Nephron progenitor cell (in vitro differentiated cells): ENCODE measurements around the gene RIMBP2.

Source experiments
- DNase-seq: peaks from one replicate; pipeline ENCODE4 v3.0.0; 2021
- H3K27ac Mint-ChIP-seq: 2 replicates; pipeline ENCODE4 v1.8.0; 2021; ENCODE audit warnings: mild to moderate bottlenecking, moderate library complexity, mixed read lengths
- H3K27me3 Mint-ChIP-seq: 2 replicates; pipeline ENCODE4 v1.8.0; 2021; ENCODE audit warnings: mild to moderate bottlenecking, low read depth, mixed read lengths; ENCODE audit not compliant: poor library complexity
- H3K36me3 Mint-ChIP-seq: 2 replicates; pipeline ENCODE4 v1.8.0; 2021; ENCODE audit warnings: low read depth, mixed read lengths
- H3K4me1 Mint-ChIP-seq: 2 replicates; pipeline ENCODE4 v1.8.0; 2021; ENCODE audit warnings: mixed read lengths
- H3K4me3 Mint-ChIP-seq: 2 replicates; pipeline ENCODE4 v1.8.0; 2021; ENCODE audit warnings: mild to moderate bottlenecking, moderate library complexity, mixed read lengths
- H3K9me3 Mint-ChIP-seq: 2 replicates; pipeline ENCODE4 v1.8.0; 2021; ENCODE audit warnings: mild to moderate bottlenecking, moderate library complexity, mixed read lengths
- CTCF ChIP-seq: fragments of 200-600 bp; sonication (generic); IDR thresholded peaks from 2 replicates; pipeline ENCODE4 v1.5.0; 2021; ENCODE audit warnings: antibody characterized with exemption

The RIMBP2 gene

GRCh38 chr12:130572553-130572952, 143.5 kb downstream of the RIMBP2 start:
- no peak for DNase-seq
- no peaks in the 10 kb centered on the region for H3K36me3 Mint-ChIP-seq
- peak overlapping the region; percentile 16 for H3K27ac Mint-ChIP-seq
- H3K4me3 Mint-ChIP-seq = no peak overlapping the region
- H3K4me1 Mint-ChIP-seq = peaks cover 15% of the 10 kb centered on the region
- peaks cover 3% of the 10 kb centered on the region for H3K27me3 Mint-ChIP-seq
- TF ChIP-seq CTCF = no peak
- no peaks in the 10 kb centered on the region for H3K9me3 Mint-ChIP-seq

- H3K27me3 Mint-ChIP-seq = peaks cover 3% of the 10 kb centered on the region
- H3K4me3 Mint-ChIP-seq = no peak overlapping the region
- no peak overlapping the region for H3K27ac Mint-ChIP-seq
- H3K36me3 Mint-ChIP-seq = no peaks in the 10 kb centered on the region
- peaks cover 15% of the 10 kb centered on the region for H3K4me1 Mint-ChIP-seq
- DNase-seq = no peak
- H3K9me3 Mint-ChIP-seq = no peaks in the 10 kb centered on the region
- TF ChIP-seq CTCF = no peak
Observed at GRCh38 chr12:130571734-130572133, 144.4 kb downstream of the RIMBP2 start.

GRCh38 chr12:130571089-130571488, 145.0 kb downstream of the RIMBP2 start:
- Mint-ChIP-seq H3K36me3 (no peaks in the 10 kb centered on the region), H3K9me3 (peaks cover 3% of the 10 kb centered on the region), H3K4me1 (peaks cover 15% of the 10 kb centered on the region), H3K27me3 (peaks cover 3% of the 10 kb centered on the region), H3K27ac (no peak overlapping the region), H3K4me3 (no peak overlapping the region)
- DNase-seq = no peak
- TF ChIP-seq CTCF = no peak

- no peak for DNase-seq
- peaks cover 5% of the 10 kb centered on the region for H3K36me3 Mint-ChIP-seq
- no peak for TF ChIP-seq CTCF
- peaks cover 16% of the 10 kb centered on the region for H3K9me3 Mint-ChIP-seq
- H3K27me3 Mint-ChIP-seq = peaks cover 3% of the 10 kb centered on the region
- H3K27ac Mint-ChIP-seq = peak overlapping the region; percentile 61
- peaks cover 15% of the 10 kb centered on the region for H3K4me1 Mint-ChIP-seq
- H3K4me3 Mint-ChIP-seq = no peak overlapping the region
Observed at GRCh38 chr12:130569521-130569920, 146.6 kb downstream of the RIMBP2 start.

DNA sequence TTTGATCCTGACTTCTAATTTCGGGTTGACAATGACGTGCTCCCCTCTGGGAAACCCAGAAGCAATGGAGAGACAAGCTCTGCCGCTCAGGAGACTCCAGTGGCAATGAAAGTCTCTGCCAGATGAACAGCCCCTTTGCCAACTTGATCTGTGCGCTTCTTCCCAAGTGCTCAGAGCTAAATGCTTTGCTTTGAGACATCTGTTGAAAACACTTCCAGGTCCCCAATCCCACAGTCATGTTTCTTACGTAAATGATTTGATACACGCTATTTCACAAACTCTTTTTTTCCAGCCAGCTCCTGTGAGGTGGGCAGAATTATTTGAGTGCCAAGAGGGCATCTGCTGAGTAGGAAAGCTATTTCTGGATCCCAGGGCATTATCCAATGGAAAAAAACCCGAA, 147.6 kb downstream of the RIMBP2 start:
- Mint-ChIP-seq H3K4me3 (no peak overlapping the region), H3K27ac (no peak overlapping the region), H3K4me1 (peaks cover 15% of the 10 kb centered on the region), H3K27me3 (peaks cover 3% of the 10 kb centered on the region), H3K9me3 (peaks cover 23% of the 10 kb centered on the region), H3K36me3 (peaks cover 5% of the 10 kb centered on the region)
- no peak for DNase-seq
- TF ChIP-seq CTCF = no peak

DNA sequence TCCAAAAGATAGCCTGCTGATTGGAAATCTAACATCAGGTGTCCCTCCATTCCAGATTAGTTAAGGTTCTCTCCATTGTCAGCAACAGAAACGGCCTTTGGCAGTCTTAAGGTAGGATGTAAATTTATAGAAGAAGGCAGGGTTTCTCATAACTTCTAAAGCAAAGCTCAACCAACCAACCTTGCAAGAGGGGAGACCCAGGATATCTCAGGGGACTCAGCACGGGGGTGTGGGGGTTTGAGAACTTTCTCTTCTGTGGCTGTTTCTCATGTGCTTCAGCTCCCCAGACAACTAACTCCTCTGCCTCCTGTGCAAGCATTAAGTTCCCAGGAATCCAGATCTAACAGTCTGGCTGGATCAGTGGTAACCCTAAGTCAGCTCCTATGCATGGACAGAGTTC, 148.1 kb downstream of the RIMBP2 start:
- no peak overlapping the region for H3K27ac Mint-ChIP-seq
- H3K36me3 Mint-ChIP-seq = peaks cover 5% of the 10 kb centered on the region
- TF ChIP-seq CTCF = no peak
- DNase-seq = no peak
- H3K27me3 Mint-ChIP-seq = peaks cover 3% of the 10 kb centered on the region
- H3K9me3 Mint-ChIP-seq = peaks cover 23% of the 10 kb centered on the region
- peaks cover 15% of the 10 kb centered on the region for H3K4me1 Mint-ChIP-seq
- no peak overlapping the region for H3K4me3 Mint-ChIP-seq
